Measurements from ENCODE around the gene MMD2. TPM values are rescaled to one million over a fixed set of nuclear protein-coding genes. Genes with fewer than 3 reads are reported as not detected.

Gene MMD2
- total and polyA plus RNA-seq, 4 donors: not detected

GRCh38 chr7:5001003-5001402 is 42.0 kb upstream of the MMD2 start:
- peaks cover 4 to 26% (median 13%) of the 10 kb centered on the region in 4 donors for H3K36me3 ChIP-seq (ENCODE audit: control insufficient read depth in 4 of 4, insufficient read depth in 4 of 4, low read length in 4 of 4)
- DNase-seq (no peak), ATAC-seq (ENCODE audit: insufficient read depth, low FRiP score) (no peak)
- no peaks in the 10 kb centered on the region for H3K4me1 ChIP-seq (ENCODE audit: control insufficient read depth in 5 of 5, insufficient read depth in 5 of 5, low read length in 5 of 5)
- TF ChIP-seq, protein P1, sequence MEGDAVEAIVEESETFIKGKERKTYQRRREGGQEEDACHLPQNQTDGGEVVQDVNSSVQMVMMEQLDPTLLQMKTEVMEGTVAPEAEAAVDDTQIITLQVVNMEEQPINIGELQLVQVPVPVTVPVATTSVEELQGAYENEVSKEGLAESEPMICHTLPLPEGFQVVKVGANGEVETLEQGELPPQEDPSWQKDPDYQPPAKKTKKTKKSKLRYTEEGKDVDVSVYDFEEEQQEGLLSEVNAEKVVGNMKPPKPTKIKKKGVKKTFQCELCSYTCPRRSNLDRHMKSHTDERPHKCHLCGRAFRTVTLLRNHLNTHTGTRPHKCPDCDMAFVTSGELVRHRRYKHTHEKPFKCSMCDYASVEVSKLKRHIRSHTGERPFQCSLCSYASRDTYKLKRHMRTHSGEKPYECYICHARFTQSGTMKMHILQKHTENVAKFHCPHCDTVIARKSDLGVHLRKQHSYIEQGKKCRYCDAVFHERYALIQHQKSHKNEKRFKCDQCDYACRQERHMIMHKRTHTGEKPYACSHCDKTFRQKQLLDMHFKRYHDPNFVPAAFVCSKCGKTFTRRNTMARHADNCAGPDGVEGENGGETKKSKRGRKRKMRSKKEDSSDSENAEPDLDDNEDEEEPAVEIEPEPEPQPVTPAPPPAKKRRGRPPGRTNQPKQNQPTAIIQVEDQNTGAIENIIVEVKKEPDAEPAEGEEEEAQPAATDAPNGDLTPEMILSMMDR (IDR thresholded peaks at IDR 0.05; ENCODE audit: control extremely low read depth, extremely low read depth): no peak
- H3K27ac ChIP-seq (ENCODE audit: low read depth in 1 of 2, low read length in 1 of 2): no peak overlapping the region
- H3K9ac ChIP-seq (ENCODE audit: insufficient read depth in 1 of 2, low read length in 2 of 2): no peak overlapping the region
- WGBS, 2 donors: 93 to 95% methylated on average over 4 of the region's 4 CpGs
- no peaks in the 10 kb centered on the region for H3K9me3 ChIP-seq (ENCODE audit: control insufficient read depth in 4 of 4, insufficient read depth in 3 of 4, low read length in 3 of 4)
- no peaks in the 10 kb centered on the region for H3K27me3 ChIP-seq (ENCODE audit: control insufficient read depth in 3 of 3, insufficient read depth in 3 of 3, low read length in 2 of 3)
- no peak overlapping the region for H3K4me3 ChIP-seq

- ATAC-seq (ENCODE audit: insufficient read depth, low FRiP score) (no peak), DNase-seq (no peak)
- H3K4me1 ChIP-seq (ENCODE audit: control insufficient read depth in 5 of 5, insufficient read depth in 5 of 5, low read length in 5 of 5): no peaks in the 10 kb centered on the region
- no peak overlapping the region for H3K9ac ChIP-seq (ENCODE audit: insufficient read depth in 1 of 2, low read length in 2 of 2)
- H3K36me3 ChIP-seq (ENCODE audit: control insufficient read depth in 4 of 4, insufficient read depth in 4 of 4, low read length in 4 of 4): peaks cover 4 to 40% (median 17%) of the 10 kb centered on the region in 4 donors
- TF ChIP-seq, protein P1 (IDR thresholded peaks at IDR 0.05; ENCODE audit: control extremely low read depth, extremely low read depth): no peak
- no peak overlapping the region for H3K27ac ChIP-seq (ENCODE audit: low read depth in 1 of 2, low read length in 1 of 2)
- H3K9me3 ChIP-seq (ENCODE audit: control insufficient read depth in 4 of 4, insufficient read depth in 3 of 4, low read length in 3 of 4): no peaks in the 10 kb centered on the region
- no peaks in the 10 kb centered on the region for H3K27me3 ChIP-seq (ENCODE audit: control insufficient read depth in 3 of 3, insufficient read depth in 3 of 3, low read length in 2 of 3)
- no peak overlapping the region for H3K4me3 ChIP-seq
- 93 to 96% methylated on average over 5 of the region's 5 CpGs for WGBS, 2 donors
These were observed 40.5 kb upstream of the MMD2 start for GRCh38 chr7:4999369-4999950.

DNA sequence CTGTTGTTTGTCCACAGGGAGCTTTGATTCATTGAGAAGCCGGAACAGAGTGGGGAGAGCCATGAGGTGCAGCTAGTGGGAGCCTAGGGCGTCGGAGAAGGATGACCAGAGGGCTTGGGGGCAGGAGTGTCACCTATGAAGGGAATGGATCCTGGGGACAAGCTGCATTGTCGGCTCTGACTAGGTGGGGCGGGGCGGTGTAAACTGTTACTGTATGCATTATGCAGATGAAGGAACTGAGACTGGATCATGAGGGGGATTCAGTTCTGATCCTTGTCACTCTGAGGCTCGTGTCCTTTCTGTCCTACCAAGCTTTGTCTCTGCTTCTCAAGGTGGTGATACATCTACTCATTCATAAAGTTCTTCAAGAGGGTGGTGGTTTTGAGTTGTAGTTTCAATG is 39.9 kb upstream of the MMD2 start:
- peaks cover 7 to 43% (median 17%) of the 10 kb centered on the region in 4 donors for H3K36me3 ChIP-seq (ENCODE audit: control insufficient read depth in 4 of 4, insufficient read depth in 4 of 4, low read length in 4 of 4)
- 93 to 98% methylated on average over 7 of the region's 7 CpGs for WGBS, 2 donors
- no peak for ATAC-seq (ENCODE audit: insufficient read depth, low FRiP score)

More for the DNA sequence above, 39.9 kb upstream of the MMD2 start:
- DNase-seq: no peak
- no peak overlapping the region for H3K27ac ChIP-seq (ENCODE audit: low read depth in 1 of 2, low read length in 1 of 2)
- H3K9ac ChIP-seq (ENCODE audit: insufficient read depth in 1 of 2, low read length in 2 of 2): no peak overlapping the region
- TF ChIP-seq, protein P1 (IDR thresholded peaks at IDR 0.05; ENCODE audit: control extremely low read depth, extremely low read depth): no peak
- H3K4me1 ChIP-seq (ENCODE audit: control insufficient read depth in 5 of 5, insufficient read depth in 5 of 5, low read length in 5 of 5): no peaks in the 10 kb centered on the region
- H3K27me3 ChIP-seq (ENCODE audit: control insufficient read depth in 3 of 3, insufficient read depth in 3 of 3, low read length in 2 of 3): no peaks in the 10 kb centered on the region
- no peak overlapping the region for H3K4me3 ChIP-seq
- H3K9me3 ChIP-seq (ENCODE audit: control insufficient read depth in 4 of 4, insufficient read depth in 3 of 4, low read length in 3 of 4): no peaks in the 10 kb centered on the region
